ENCODE data around the gene ZSCAN5B.

DNA sequence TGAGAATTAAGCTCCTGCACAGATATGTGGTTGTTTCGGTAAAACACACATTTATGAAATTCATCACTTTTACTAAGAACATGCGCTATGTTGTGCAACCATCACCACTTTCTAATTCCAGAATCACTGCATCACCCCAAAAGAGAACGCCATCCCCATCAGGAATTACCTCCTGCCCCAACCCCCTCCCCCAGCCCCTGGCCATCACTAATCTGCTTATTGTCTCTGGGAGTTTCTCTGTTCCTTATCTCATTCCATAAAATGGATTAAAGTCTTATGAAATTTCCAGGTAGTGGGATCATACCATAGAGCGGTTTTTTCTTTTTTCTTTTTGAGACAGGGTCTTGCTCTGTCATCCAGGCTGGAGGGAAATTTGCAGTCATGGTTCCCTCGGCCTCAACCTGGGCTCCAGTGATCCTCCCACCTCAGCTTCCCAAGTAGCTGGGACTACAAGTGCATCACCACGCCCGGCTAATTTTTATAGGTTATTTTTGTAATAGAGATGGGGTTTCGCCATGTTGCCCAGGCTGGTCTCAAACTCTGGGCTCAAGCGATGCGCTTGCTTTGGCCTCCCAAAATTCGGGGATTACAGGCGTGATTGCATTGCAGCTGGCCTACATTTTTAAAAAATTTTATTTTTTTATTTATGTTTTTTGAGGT lies 3.5 kb downstream of the ZSCAN5B start:
- TF ChIP-seq, protein P1, sequence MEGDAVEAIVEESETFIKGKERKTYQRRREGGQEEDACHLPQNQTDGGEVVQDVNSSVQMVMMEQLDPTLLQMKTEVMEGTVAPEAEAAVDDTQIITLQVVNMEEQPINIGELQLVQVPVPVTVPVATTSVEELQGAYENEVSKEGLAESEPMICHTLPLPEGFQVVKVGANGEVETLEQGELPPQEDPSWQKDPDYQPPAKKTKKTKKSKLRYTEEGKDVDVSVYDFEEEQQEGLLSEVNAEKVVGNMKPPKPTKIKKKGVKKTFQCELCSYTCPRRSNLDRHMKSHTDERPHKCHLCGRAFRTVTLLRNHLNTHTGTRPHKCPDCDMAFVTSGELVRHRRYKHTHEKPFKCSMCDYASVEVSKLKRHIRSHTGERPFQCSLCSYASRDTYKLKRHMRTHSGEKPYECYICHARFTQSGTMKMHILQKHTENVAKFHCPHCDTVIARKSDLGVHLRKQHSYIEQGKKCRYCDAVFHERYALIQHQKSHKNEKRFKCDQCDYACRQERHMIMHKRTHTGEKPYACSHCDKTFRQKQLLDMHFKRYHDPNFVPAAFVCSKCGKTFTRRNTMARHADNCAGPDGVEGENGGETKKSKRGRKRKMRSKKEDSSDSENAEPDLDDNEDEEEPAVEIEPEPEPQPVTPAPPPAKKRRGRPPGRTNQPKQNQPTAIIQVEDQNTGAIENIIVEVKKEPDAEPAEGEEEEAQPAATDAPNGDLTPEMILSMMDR (IDR thresholded peaks at IDR 0.05) = no peak
- no peak for TF ChIP-seq CHD2 (IDR thresholded peaks at IDR 0.05; ENCODE audit: low read length, partially characterized antibody)
